ENCODE data around the gene MKNK2. TPM values are rescaled to one million over a fixed set of nuclear protein-coding genes. Genes with fewer than 3 reads are reported as not detected.

MKNK2 gene
- total and polyA plus RNA-seq, 10 of the 15 experiments (the other 5 are each of a cell fraction or from before 2014, with no cell fraction given): 9.6 to 365 (median 69.9) TPM

DNA sequence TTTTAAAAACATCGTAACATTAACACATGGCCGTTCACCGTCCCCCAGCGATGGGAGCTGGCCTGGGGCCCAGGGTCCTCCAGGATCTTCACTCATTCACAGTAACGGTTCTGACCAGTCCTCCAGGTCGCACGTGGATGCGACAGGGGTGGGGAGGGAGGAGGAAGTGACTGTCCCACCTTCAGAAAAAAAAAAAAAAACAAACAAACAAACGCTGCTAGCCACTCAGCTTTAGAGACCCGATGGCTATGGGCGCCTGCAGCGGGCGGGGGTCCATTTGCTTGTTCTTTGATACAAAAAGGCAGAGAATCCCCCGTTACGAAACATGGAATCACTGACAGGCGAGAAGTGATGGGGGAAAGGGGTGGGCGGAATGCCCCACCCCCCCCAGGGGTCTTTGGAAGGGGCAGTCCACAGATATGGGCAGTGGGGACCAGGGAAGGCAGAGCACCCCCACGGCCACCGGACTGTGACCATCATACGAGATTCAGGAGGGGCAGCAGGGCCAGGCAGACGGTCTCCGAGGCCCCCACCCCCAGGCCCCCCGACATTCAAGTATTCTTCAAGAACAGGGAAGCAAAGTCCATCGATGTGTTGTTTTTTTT, 13.3 kb downstream of the MKNK2 start:
- peaks cover 15% of the 10 kb centered on the region for H3K79me2 ChIP-seq (ENCODE audit: control insufficient read depth, insufficient read depth, low read length)
- H3K4me3 ChIP-seq: no peak overlapping the region
- FAIRE-seq (no peak), DNase-seq (ENCODE audit: low read depth, low spot score) (no peak), ATAC-seq (no peak)
- intact Hi-C loops (cut with micrococcal nuclease; ENCODE audit: unreplicated experiment): no loop called here
- H4K20me1 ChIP-seq (ENCODE audit: control insufficient read depth, insufficient read depth): no peaks in the 10 kb centered on the region
- TSS peak; percentile 83 for BruUV-seq (replicated peaks)
- SMC1A ChIA-PET (ENCODE audit: uncharacterized antibody, unreplicated experiment): no interaction called here
- H3K27ac ChIP-seq (ENCODE audit: control insufficient read depth, insufficient read depth): no peak overlapping the region
- peaks cover 12 to 28% of the 10 kb centered on the region in 2 experiments for H3K36me3 ChIP-seq (ENCODE audit: control insufficient read depth in 2 of 2, insufficient read depth in 2 of 2, low read length in 1 of 2)
- CTCF ChIA-PET: no interaction called here
- POLR2A ChIA-PET: interaction anchor here (0.6 to 1.1 kb wide), 2 partner anchors 9 to 199 kb away, joined by 3 read pairs; no protein-coding TSS in a partner anchor
- H2AFZ ChIP-seq (ENCODE audit: control insufficient read depth, low read depth, low read length): no peak overlapping the region
- RAD21 ChIA-PET (ENCODE audit: unreplicated experiment): no interaction called here
- no peaks in the 10 kb centered on the region for H3K27me3 ChIP-seq (replicated peaks in 1 of 2; ENCODE audit: control insufficient read depth in 2 of 2, insufficient read depth in 2 of 2, low read length in 1 of 2)
- TF ChIP-seq MLLT1 (IDR thresholded peaks at IDR 0.05) (peak; percentile 26; the same call in 1 of the 2 replicates), SMAD1 (IDR thresholded peaks at IDR 0.05; ENCODE audit: low read depth, partially characterized antibody) (no peak), HDAC2 (IDR thresholded peaks at IDR 0.05) (no peak), CHD4 (IDR thresholded peaks at IDR 0.05) (no peak), POLR2AphosphoS2 (IDR thresholded peaks at IDR 0.05; ENCODE audit: low read depth, low read length) (0 out of 2 replicates have a peak, but pooled peaks have one; percentile 16), NFYB (IDR thresholded peaks at IDR 0.05; ENCODE audit: insufficient read depth, low read depth, low read length) (no peak), MTA3 (IDR thresholded peaks at IDR 0.05; ENCODE audit: borderline replicate concordance, low read length) (peak; percentile 5; the same call in 1 of the 2 replicates), YY1 (IDR thresholded peaks at IDR 0.05; ENCODE audit: low read depth, low read length) (0 out of 2 replicates have a peak, but pooled peaks have one; percentile 4), SMARCA5 (IDR thresholded peaks at IDR 0.05) (no peak), TCF12 (IDR thresholded peaks at IDR 0.05; ENCODE audit: low read depth, low read length) (no peak)
- peaks cover 5% of the 10 kb centered on the region; the same call in 2 of the 3 replicates for H3K9me3 ChIP-seq (replicated peaks; ENCODE audit: control insufficient read depth, insufficient read depth, low read length)
- no peak overlapping the region for H3K4me2 ChIP-seq (ENCODE audit: control insufficient read depth, insufficient read depth)
- H3K9ac ChIP-seq (ENCODE audit: control insufficient read depth, insufficient read depth, low read length): no peak overlapping the region
- H3K4me1 ChIP-seq (ENCODE audit: control insufficient read depth, insufficient read depth, low read length): peaks cover 23% of the 10 kb centered on the region
- in situ Hi-C loops (cut with MboI): no loop called here
- 69% methylated on average over 21 of the region's 24 CpGs for WGBS (ENCODE audit: insufficient coverage, insufficient replicate concordance, low lambda C conversion rate, missing lambda C conversion rate)
